ENCODE results near the gene FHOD1.
A peak's percentile ranks its signal among the peaks of the same experiment; 100 is the strongest.

DNA sequence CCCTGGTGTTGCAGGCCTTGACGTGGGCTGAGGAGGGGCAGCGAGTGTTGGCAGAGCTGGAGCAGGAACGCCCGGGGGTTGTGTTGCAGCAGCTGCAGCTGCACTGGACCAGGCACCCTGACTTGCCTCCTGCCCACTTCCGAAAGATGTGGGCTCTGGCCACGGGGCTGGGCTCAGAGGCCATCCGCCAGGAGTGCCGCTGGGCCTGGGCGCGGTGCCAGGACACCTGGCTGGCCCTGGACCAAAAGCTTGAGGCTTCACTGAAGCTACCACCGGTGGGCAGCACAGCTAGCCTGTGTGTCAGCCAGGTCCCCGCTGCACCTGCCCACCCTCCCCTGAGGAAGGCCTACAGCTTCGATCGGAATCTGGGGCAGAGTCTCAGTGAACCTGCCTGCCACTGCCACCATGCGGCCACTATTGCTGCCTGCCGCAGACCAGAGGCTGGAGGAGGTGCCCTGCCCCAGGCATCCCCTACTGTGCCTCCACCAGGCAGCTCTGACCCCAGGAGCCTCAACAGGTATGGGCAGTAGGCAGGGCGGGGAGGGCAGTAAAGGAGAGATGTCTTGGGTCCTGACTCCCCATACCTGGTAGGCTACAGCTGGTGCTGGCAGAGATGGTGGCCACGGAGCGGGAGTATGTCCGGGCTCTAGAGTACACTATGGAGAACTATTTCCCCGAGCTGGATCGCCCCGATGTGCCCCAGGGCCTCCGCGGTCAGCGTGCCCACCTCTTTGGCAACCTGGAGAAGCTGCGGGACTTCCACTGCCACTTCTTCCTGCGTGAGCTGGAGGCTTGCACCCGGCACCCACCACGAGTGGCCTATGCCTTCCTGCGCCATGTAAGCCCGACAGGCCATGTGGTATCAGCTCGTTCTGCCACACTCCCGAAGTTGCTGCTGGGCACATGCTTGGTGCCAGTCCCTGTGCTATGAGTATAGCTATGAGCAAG is 37.7 kb upstream of the FHOD1 start:
- TF ChIP-seq, protein P1, sequence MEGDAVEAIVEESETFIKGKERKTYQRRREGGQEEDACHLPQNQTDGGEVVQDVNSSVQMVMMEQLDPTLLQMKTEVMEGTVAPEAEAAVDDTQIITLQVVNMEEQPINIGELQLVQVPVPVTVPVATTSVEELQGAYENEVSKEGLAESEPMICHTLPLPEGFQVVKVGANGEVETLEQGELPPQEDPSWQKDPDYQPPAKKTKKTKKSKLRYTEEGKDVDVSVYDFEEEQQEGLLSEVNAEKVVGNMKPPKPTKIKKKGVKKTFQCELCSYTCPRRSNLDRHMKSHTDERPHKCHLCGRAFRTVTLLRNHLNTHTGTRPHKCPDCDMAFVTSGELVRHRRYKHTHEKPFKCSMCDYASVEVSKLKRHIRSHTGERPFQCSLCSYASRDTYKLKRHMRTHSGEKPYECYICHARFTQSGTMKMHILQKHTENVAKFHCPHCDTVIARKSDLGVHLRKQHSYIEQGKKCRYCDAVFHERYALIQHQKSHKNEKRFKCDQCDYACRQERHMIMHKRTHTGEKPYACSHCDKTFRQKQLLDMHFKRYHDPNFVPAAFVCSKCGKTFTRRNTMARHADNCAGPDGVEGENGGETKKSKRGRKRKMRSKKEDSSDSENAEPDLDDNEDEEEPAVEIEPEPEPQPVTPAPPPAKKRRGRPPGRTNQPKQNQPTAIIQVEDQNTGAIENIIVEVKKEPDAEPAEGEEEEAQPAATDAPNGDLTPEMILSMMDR (IDR thresholded peaks at IDR 0.05 in 8 of 11, conservative IDR thresholded peaks at IDR 0.05 in 3 of 11), result peak in 6 of 11 experiments; percentile 20 to 54 (median 34)
- TF ChIP-seq POLR2AphosphoS5 (IDR thresholded peaks at IDR 0.05), result peak in 1 of 3 donors; percentile 8
- TF ChIP-seq POLR2A (IDR thresholded peaks at IDR 0.05), result no peak

All from spleen (tissue), 7 donors.